Head of caudate nucleus (tissue), 42 donors: ENCODE data around the gene MTCH1.

Source experiments
- DNase-seq, 42 donors: peaks; one replicate each; pipeline versions ENCODE4 v3.0.0 to v3.0.0-alpha.2; 2020 to 2021; ENCODE audit warnings: mixed read lengths in 7 of 42
- intact Hi-C: fragments of 100-400 bp; cut with DNase I; formaldehyde crosslinking; loops from one replicate; pipeline ENCODE4 v1.15.0; 2022

The MTCH1 gene

GRCh38 chr6:37018198-37019064 is 32.4 kb upstream of the MTCH1 start:
- peak; percentile 89 to 98 (median 95) for DNase-seq
- intact Hi-C loops = no loop called here

GRCh38 chr6:37017606-37018197 is 31.7 kb upstream of the MTCH1 start:
- intact Hi-C loops = loop anchor here (2.0 kb wide), 1 partner anchor 35 kb away; no protein-coding TSS in a partner anchor
- DNase-seq = peak in 12 of 42 donors; percentile 10 to 49 (median 22)

- DNase-seq = no peak
- intact Hi-C loops = loop anchor here (2.0 kb wide), 1 partner anchor 34 kb away; no protein-coding TSS in a partner anchor
These were observed 31.0 kb upstream of the MTCH1 start for GRCh38 chr6:37016995-37017394.

GRCh38 chr6:37015532-37015931 is 29.5 kb upstream of the MTCH1 start:
- no peak for DNase-seq
- intact Hi-C loops = no loop called here

- intact Hi-C loops = no loop called here
- DNase-seq = no peak
These were observed 28.7 kb upstream of the MTCH1 start for GRCh38 chr6:37014667-37015066.

GRCh38 chr6:37013516-37014491 is 27.8 kb upstream of the MTCH1 start:
- DNase-seq = no peak
- intact Hi-C loops = no loop called here

GRCh38 chr6:37011656-37012378 is 25.8 kb upstream of the MTCH1 start:
- no peak for DNase-seq
- intact Hi-C loops = no loop called here

GRCh38 chr6:37010402-37010892 is 24.5 kb upstream of the MTCH1 start:
- intact Hi-C loops = no loop called here
- DNase-seq = no peak

GRCh38 chr6:37008484-37009465 is 22.8 kb upstream of the MTCH1 start:
- DNase-seq = no peak
- intact Hi-C loops = no loop called here

GRCh38 chr6:37007340-37008043 is 21.5 kb upstream of the MTCH1 start:
- peak in 12 of 42 donors; percentile 10 to 52 (median 38) for DNase-seq
- intact Hi-C loops = no loop called here

GRCh38 chr6:37006793-37007339 is 20.9 kb upstream of the MTCH1 start:
- intact Hi-C loops = no loop called here
- no peak for DNase-seq

GRCh38 chr6:37005827-37006567 is 20.0 kb upstream of the MTCH1 start:
- DNase-seq = no peak
- intact Hi-C loops = no loop called here

GRCh38 chr6:37005061-37005810 is 19.2 kb upstream of the MTCH1 start, which contains the start of gene FGD2:
Gene FGD2, plus strand, starts transcription at chr6:37005655. Its CDS starts 163 bp downstream, at chr6:37005818.
- intact Hi-C loops = no loop called here
- peak in 2 of 42 donors; percentile 33 to 46 for DNase-seq

GRCh38 chr6:37004044-37004980 is 18.3 kb upstream of the MTCH1 start:
- no peak for DNase-seq
- intact Hi-C loops = no loop called here
